CD14-positive monocyte (primary cell): ENCODE data around the gene PPP1R13B. TPM values are rescaled to one million over a fixed set of nuclear protein-coding genes. Genes with fewer than 3 reads are reported as not detected.
"Not testable (repeated sequence)": the region's sequence is repeated elsewhere in the genome, so short reads cannot be mapped to it uniquely, and the experiment has no call there.

Source experiments
- DNase-seq, 3 donors: peaks; one replicate each; pipeline ENCODE4 v3.0.0-alpha.2; 2011 to 2022
- H2AFZ ChIP-seq: 2 replicates; pipeline ENCODE4 v1.6.0; 2012; ENCODE audit warnings: mild to moderate bottlenecking, low read depth, low read length, inconsistent platforms; ENCODE audit not compliant: insufficient read depth, poor library complexity, severe bottlenecking
- H3K27ac ChIP-seq, 2 donors: 1 replicate in 1 of 2; 2 replicates in 1 of 2; pipeline ENCODE4 v1.5.1; 2012 to 2013; ENCODE audit warnings: low read length in 2 of 2, control low read depth in 1 of 2, inconsistent platforms in 1 of 2, low read depth in 1 of 2, mild to moderate bottlenecking in 1 of 2
- H3K27me3 ChIP-seq, 2 donors: one replicate each; pipeline versions ENCODE4 v1.6.0 to v1.6.1; 2011 to 2013; ENCODE audit warnings: low read length in 2 of 2; ENCODE audit not compliant: control insufficient read depth in 2 of 2, insufficient read depth in 2 of 2
- H3K36me3 ChIP-seq, 2 donors: replicated peaks in 1 of 2; 1 replicate in 1 of 2; 2 replicates in 1 of 2; pipeline versions ENCODE4 v1.5.1 to v1.6.1; 2012 to 2013; ENCODE audit warnings: low read length in 2 of 2, control low read depth in 1 of 2, inconsistent platforms in 1 of 2, mild to moderate bottlenecking in 1 of 2; ENCODE audit not compliant: insufficient read depth in 2 of 2, control insufficient read depth in 1 of 2
- H3K4me1 ChIP-seq, 2 donors: 1 replicate in 1 of 2; 2 replicates in 1 of 2; pipeline versions ENCODE4 v1.5.1 to v1.6.1; 2012 to 2013; ENCODE audit warnings: low read length in 2 of 2, control low read depth in 1 of 2, inconsistent platforms in 1 of 2, mild to moderate bottlenecking in 1 of 2, moderate library complexity in 1 of 2; ENCODE audit not compliant: insufficient read depth in 2 of 2, control insufficient read depth in 1 of 2
- H3K4me2 ChIP-seq: replicated peaks from 2 replicates; pipeline ENCODE3; 2012; ENCODE audit warnings: low read length, moderate library complexity, mild to moderate bottlenecking; ENCODE audit not compliant: poor library complexity, severe bottlenecking; ENCODE audit errors: extremely low read depth
- H3K4me3 ChIP-seq, 3 experiments: fragments of 200-600 bp in 1 of 3; sonication (generic) in 1 of 3; replicated peaks in 1 of 3; 1 replicate in 2 of 3; 2 replicates in 1 of 3; pipeline ENCODE4 v1.5.1; 2011 to 2013; ENCODE audit warnings: low read length in 3 of 3, mild to moderate bottlenecking in 3 of 3, control low read depth in 2 of 3, low read depth in 2 of 3, inconsistent platforms in 1 of 3, moderate library complexity in 1 of 3
- H3K79me2 ChIP-seq: 2 replicates; pipeline ENCODE4 v1.6.0; 2012; ENCODE audit warnings: mild to moderate bottlenecking, control low read depth, inconsistent platforms, low read length, moderate library complexity; ENCODE audit not compliant: insufficient read depth
- H3K9ac ChIP-seq: 2 replicates; pipeline ENCODE4 v1.6.0; 2017; ENCODE audit warnings: low read length, mild to moderate bottlenecking; ENCODE audit not compliant: insufficient read depth, poor library complexity, severe bottlenecking
- H3K9me3 ChIP-seq, 2 donors: replicated peaks in 1 of 2; 1 replicate in 1 of 2; 2 replicates in 1 of 2; pipeline versions ENCODE4 v1.5.1 to v1.6.1; 2012 to 2013; ENCODE audit warnings: low read length in 2 of 2, control low read depth in 1 of 2; ENCODE audit not compliant: control insufficient read depth in 1 of 2, insufficient read depth in 1 of 2
- H4K20me1 ChIP-seq: 2 replicates; pipeline ENCODE4 v1.6.0; 2012; ENCODE audit warnings: mild to moderate bottlenecking, low read length, control low read depth, moderate library complexity; ENCODE audit not compliant: insufficient read depth
- H3K27ac Mint-ChIP-seq, 7 donors: one replicate each; pipeline ENCODE4 v1.8.0; 2020; ENCODE audit warnings: mild to moderate bottlenecking in 7 of 7, mixed read lengths in 7 of 7, moderate library complexity in 6 of 7, inconsistent platforms in 2 of 7
- H3K27me3 Mint-ChIP-seq, 3 donors: one replicate each; pipeline ENCODE4 v1.8.0; 2021 to 2022; ENCODE audit warnings: low read depth in 3 of 3, mild to moderate bottlenecking in 3 of 3, mixed read lengths in 3 of 3, moderate library complexity in 3 of 3, inconsistent platforms in 1 of 3
- H3K36me3 Mint-ChIP-seq, 2 donors: one replicate each; pipeline ENCODE4 v1.8.0; 2020; ENCODE audit warnings: mixed read lengths in 2 of 2, inconsistent platforms in 1 of 2, mild to moderate bottlenecking in 1 of 2
- H3K4me1 Mint-ChIP-seq: one replicate; pipeline ENCODE4 v1.8.0; 2020; ENCODE audit warnings: mild to moderate bottlenecking, mixed read lengths
- H3K4me3 Mint-ChIP-seq, 2 donors: one replicate each; pipeline ENCODE4 v1.8.0; 2020; ENCODE audit warnings: mild to moderate bottlenecking in 2 of 2, mixed read lengths in 2 of 2, moderate library complexity in 1 of 2
- H3K9me3 Mint-ChIP-seq, 7 donors: one replicate each; pipeline ENCODE4 v1.8.0; 2020 to 2022; ENCODE audit warnings: mixed read lengths in 7 of 7, mild to moderate bottlenecking in 6 of 7, moderate library complexity in 6 of 7, inconsistent platforms in 2 of 7
- CTCF ChIP-seq: fragments of 200-600 bp; IDR thresholded peaks from one replicate; pipeline ENCODE4 v1.8.0; 2022; ENCODE audit warnings: antibody characterized with exemption, mild to moderate bottlenecking
- WGBS: methylation state at CpG from one replicate; pipeline ENCODE4 v1.1.5; 2013; ENCODE audit warnings: missing lambda C conversion rate; ENCODE audit not compliant: insufficient coverage; 5-methylcytosine and 5-hydroxymethylcytosine counted together
- intact Hi-C, 2 donors: fragments of 100-400 bp; cut with micrococcal nuclease; formaldehyde crosslinking; loops; one replicate each; pipeline versions ENCODE4 v1.15.0 to v1.15.1; 2023
- polyA plus RNA-seq, 3 donors: library from polyadenylated mRNA; depleted of rRNA in 1 of 3; unstranded in 2 of 3; stranded (reverse) in 1 of 3; fragments of 300-500 nt in 2 of 3; fragments of >200 nt in 1 of 3; fragmentation: Illumina TruSeq in 2 of 3; gene quantifications; 1 replicate in 2 of 3; 2 replicates in 1 of 3; pipeline ENCODE4 v1.2.3, GENCODE V29; 2012 to 2021

PPP1R13B gene
- polyA plus RNA-seq, 3 donors = 0.48 to 1.1 (median 0.99) TPM

- intact Hi-C loops = no loop called here
- H3K9me3 Mint-ChIP-seq = no peaks in the 10 kb centered on the region
- no peak overlapping the region for H3K27ac ChIP-seq
- 87% methylated on average over 28 of the region's 31 CpGs for WGBS
- no peaks in the 10 kb centered on the region for H3K27me3 ChIP-seq
- H3K79me2 ChIP-seq = no peaks in the 10 kb centered on the region
- H2AFZ ChIP-seq = no peak overlapping the region
- no peak overlapping the region for H3K4me3 Mint-ChIP-seq
- TF ChIP-seq CTCF = no peak
- H4K20me1 ChIP-seq = no peaks in the 10 kb centered on the region
- no peak overlapping the region for H3K27ac Mint-ChIP-seq
- no peaks in the 10 kb centered on the region for H3K4me1 Mint-ChIP-seq
- no peaks in the 10 kb centered on the region for H3K36me3 Mint-ChIP-seq
- no peak overlapping the region for H3K4me2 ChIP-seq
- H3K4me1 ChIP-seq = no peaks in the 10 kb centered on the region
- no peaks in the 10 kb centered on the region for H3K9me3 ChIP-seq
- H3K9ac ChIP-seq = no peak overlapping the region
- H3K4me3 ChIP-seq = no peak overlapping the region
- no peaks in the 10 kb centered on the region for H3K36me3 ChIP-seq
- DNase-seq = no peak
- H3K27me3 Mint-ChIP-seq = peaks cover 3 to 6% (median 4%) of the 10 kb centered on the region in 3 donors
Observed at GRCh38 chr14:103889313-103890051, 42.1 kb upstream of the PPP1R13B start.

GRCh38 chr14:103889002-103889312, 41.6 kb upstream of the PPP1R13B start:
- H3K27me3 Mint-ChIP-seq, H3K27me3 ChIP-seq, H2AFZ ChIP-seq, H3K36me3 Mint-ChIP-seq, H3K9me3 Mint-ChIP-seq, H3K9ac ChIP-seq, H3K4me1 Mint-ChIP-seq, DNase-seq, H3K9me3 ChIP-seq, H3K4me2 ChIP-seq, H4K20me1 ChIP-seq, H3K36me3 ChIP-seq, H3K27ac Mint-ChIP-seq, H3K4me1 ChIP-seq, H3K4me3 Mint-ChIP-seq, intact Hi-C loops, H3K4me3 ChIP-seq, H3K27ac ChIP-seq, H3K79me2 ChIP-seq: not testable (repeated sequence)
- 98% methylated on average over 4 of the region's 8 CpGs for WGBS
